Choroid plexus epithelial cell (primary cell): ENCODE data around the gene PKP1.

Source experiments
- DNase-seq: peaks from one replicate; pipeline ENCODE4 v3.0.0-alpha.2; 2010; ENCODE audit warnings: low read depth
- H3K4me3 ChIP-seq: 2 replicates; pipeline ENCODE4 v1.5.1; 2011; ENCODE audit warnings: low read depth, mild to moderate bottlenecking, control low read depth, low read length, moderate library complexity
- TF ChIP-seq, protein P1 (sequence below): conservative IDR thresholded peaks from 2 replicates; pipeline ENCODE4 v1.5.1; 2011; ENCODE audit warnings: low read depth, mild to moderate bottlenecking, control low read depth, inconsistent platforms, low read length, moderate library complexity

The PKP1 gene

DNA sequence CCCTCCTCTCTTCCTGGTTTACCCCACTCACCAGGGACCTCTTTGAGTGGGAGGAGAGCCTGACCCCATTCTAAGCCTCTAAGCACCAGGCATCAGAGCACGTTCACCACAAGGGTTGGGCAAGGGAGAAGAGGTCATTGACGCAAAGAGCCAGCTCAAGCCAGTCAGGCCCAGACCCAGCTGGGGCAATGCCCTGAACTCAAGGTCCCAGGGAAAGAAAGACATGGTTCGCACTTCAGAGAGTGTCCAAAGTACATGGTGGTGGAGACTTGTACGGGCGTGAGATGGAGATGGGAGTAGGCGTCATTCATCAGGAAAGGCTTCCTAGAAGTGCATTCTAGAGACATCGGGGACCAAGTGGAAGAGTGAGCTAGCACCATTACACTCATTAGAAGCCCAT, 7.2 kb downstream of the PKP1 start:
- no peak overlapping the region for H3K4me3 ChIP-seq
- DNase-seq, result no peak
- TF ChIP-seq, protein P1, sequence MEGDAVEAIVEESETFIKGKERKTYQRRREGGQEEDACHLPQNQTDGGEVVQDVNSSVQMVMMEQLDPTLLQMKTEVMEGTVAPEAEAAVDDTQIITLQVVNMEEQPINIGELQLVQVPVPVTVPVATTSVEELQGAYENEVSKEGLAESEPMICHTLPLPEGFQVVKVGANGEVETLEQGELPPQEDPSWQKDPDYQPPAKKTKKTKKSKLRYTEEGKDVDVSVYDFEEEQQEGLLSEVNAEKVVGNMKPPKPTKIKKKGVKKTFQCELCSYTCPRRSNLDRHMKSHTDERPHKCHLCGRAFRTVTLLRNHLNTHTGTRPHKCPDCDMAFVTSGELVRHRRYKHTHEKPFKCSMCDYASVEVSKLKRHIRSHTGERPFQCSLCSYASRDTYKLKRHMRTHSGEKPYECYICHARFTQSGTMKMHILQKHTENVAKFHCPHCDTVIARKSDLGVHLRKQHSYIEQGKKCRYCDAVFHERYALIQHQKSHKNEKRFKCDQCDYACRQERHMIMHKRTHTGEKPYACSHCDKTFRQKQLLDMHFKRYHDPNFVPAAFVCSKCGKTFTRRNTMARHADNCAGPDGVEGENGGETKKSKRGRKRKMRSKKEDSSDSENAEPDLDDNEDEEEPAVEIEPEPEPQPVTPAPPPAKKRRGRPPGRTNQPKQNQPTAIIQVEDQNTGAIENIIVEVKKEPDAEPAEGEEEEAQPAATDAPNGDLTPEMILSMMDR, result no peak

DNA sequence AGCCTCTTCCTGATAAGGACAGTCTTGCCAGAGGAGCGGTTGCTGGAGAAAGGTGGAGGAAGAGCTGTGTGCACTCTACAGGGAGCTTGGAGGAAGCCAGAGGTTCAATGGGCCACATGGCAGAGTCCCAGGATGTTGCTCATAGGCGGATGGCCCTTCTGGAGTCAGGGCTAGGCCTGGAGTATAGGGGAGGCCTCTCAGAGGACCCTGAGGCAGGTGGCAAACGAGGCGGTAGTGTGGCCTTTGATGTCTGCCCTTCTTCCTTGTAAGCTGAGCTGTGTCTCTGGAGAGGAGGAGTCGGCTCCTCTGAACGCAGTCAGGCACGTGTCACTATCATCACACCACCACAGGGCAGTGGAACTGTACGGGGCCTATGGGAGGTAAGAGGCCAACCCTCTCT, 8.6 kb downstream of the PKP1 start:
- H3K4me3 ChIP-seq, result no peak overlapping the region
- DNase-seq, result no peak
- TF ChIP-seq, protein P1, result no peak

DNA sequence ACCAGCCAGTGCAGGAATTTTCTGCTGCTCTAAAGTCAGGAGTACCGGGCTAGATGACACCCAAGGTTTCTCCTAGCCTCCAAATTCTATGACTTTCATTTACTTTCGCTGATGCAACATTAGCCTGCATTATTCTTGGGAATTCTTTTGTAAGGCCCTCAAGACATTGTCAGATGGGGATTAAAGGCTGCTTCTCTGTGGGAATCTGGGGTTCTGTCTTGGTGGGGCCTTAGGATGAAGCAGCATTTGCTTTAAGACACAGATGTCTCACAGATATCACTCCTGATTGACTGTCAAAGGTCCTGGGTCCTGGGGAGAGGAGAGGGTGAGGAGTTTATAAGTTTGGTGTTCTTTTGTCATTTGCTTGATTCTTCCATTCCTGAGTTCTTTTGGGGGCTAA, 11.6 kb downstream of the PKP1 start:
- TF ChIP-seq, protein P1, result no peak
- DNase-seq, result no peak
- no peak overlapping the region for H3K4me3 ChIP-seq

DNA sequence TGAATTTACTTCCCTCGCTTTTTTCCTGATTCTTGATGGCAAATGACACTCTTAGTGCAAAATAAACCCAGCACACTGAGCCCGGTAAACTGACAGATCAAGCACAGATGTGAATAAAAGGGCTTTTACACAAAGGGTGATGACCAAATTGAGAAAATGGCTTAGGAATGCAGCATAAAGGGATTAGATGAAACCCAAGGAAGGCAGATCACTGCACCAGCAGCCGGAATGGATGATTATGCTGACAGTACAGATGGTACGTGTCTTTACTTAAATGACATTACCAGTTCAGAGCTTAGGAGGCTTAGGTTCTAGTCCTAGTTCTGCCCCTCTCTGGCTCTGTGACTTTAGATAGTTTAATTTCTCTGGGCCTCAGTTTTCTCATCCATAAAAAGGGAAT, 12.0 kb downstream of the PKP1 start:
- no peak overlapping the region for H3K4me3 ChIP-seq
- DNase-seq, result no peak
- TF ChIP-seq, protein P1, result no peak

DNA sequence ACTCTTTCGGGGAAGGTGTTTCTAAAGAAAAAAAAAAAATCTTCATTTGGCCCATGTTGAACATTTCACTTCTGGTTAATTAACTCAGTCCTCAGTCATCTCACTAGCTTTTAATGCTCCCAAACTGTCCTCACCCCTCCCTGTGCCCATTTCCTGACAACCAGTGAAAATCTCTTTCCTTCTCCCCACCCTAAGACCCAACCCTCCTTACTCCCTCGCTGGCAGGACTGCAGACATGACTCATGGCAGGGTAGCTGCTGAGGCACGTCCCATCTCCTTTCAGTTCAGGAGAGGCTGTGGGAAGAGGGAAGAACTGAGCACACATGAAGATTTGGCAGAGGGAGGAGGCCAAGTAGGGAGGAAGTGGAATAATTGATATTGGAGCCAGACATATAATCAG, 12.6 kb downstream of the PKP1 start:
- DNase-seq, result peak; percentile 15
- no peak overlapping the region for H3K4me3 ChIP-seq
- TF ChIP-seq, protein P1, result no peak

DNA sequence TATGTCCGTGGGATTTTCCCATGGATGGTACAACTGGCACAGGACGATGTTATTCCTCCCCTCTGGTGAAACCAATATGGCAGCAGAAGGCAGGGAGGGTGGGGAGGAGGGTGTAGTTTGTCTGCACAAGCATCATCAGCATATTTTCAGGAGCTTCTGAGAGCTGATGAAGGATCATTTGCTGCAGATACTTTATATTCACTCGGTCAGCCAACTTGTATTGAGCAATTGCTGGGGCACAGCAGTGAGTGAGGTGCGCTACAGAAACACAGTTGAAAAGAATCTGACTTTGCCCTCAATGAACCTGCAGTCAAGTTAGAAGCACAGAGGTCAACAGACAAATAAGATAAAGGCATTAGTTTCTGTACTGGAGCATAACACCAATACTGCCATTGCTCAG, 13.0 kb downstream of the PKP1 start:
- no peak for DNase-seq
- no peak overlapping the region for H3K4me3 ChIP-seq
- TF ChIP-seq, protein P1, result no peak

DNA sequence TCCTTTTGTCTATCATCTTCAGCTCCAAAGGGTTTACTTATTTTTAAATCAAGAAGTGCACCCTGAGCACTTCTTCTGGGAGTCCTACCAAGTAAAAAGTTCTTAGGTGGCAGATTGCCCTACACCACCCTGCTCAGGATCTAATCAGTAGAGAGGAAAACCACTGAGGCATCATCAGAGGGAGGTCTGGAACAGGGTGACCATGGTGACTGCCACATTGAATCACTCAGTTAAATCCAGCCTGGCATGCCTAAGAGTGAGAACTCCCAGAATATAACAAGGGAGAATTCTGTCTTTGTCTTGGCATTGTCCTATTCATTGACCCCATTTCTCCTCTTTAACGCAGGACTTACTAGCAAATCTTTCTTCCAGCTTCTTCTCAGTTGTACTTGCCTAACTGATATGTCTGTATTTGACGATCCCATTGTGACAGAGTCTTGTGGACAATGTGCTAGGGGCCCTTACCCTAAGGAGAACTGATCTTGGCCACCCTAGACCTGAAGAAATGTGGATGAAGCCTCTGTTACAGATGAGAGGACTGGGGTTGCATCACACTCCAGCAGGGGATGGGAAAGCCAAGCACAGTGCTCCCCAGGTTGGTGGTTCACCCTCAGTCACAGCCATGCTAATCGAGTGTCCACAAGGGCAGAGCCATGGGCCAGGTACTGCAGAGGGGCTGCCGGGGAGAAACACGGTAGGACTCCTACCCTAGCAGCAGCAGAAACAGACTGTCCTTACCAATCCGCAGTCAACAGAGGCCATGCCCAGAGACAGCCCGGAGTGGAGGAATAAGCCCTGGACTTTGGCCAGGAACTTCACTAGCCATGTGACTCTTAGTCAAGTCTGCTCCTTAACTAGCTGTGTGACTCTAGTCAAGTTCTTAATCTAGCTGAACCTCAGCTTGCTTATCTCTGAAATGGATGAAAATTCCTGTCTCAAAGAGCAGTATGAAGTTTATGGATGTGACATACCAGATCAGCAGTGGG, 15.4 kb downstream of the PKP1 start:
- DNase-seq, result no peak
- no peak overlapping the region for H3K4me3 ChIP-seq
- TF ChIP-seq, protein P1, result no peak
